ENCODE results near the gene ADAMTSL1.

Gene ADAMTSL1

GRCh38 chr9:18499062-18499461, 25.1 kb downstream of the ADAMTSL1 start:
- no peak for DNase-seq (ENCODE audit: low spot score)

GRCh38 chr9:18499980-18500379, 26.0 kb downstream of the ADAMTSL1 start:
- no peak for DNase-seq (ENCODE audit: low spot score)

- DNase-seq (ENCODE audit: low spot score): no peak
Measured at GRCh38 chr9:18500451-18500850, 26.5 kb downstream of the ADAMTSL1 start.

DNA sequence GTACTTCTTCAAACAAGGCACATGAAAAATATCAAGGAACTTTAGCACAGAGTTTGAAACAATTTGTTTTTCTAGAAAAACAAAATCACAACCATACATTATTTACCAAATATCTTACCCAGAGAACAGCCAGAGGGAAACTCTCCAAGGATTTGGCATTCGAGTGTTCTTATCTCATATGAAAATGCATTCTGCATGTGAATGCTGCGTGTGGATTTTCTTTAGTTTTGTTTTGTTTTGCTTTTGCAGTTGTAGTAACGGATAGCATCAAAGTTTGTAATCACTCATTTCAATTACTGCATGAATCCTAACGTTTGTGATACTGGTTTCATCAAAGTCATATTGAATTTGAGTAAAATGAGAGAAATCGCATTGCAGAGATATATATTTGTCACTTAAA, 28.0 kb downstream of the ADAMTSL1 start:
- DNase-seq (ENCODE audit: low spot score): no peak

GRCh38 chr9:18502546-18502945, 28.6 kb downstream of the ADAMTSL1 start:
- no peak for DNase-seq (ENCODE audit: low spot score)

DNA sequence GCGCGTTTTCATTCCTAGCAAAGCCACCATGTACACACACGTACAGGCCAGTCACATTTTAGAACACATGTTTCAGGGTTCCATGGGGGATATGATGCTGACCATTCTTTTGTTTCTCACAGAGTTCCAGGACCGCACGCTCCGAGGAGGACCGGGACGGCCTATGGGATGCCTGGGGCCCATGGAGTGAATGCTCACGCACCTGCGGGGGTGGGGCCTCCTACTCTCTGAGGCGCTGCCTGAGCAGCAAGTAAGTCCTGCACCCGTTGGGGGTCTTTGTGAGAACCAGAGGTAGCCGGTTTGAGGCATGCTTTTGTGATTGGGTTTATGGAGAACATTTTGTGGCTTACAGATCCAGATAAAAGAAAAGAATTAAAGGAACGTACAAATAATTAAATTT, 30.8 kb downstream of the ADAMTSL1 start:
- DNase-seq (ENCODE audit: low spot score): no peak

GRCh38 chr9:18507151-18507550, 33.2 kb downstream of the ADAMTSL1 start:
- DNase-seq (ENCODE audit: low spot score): no peak

DNA sequence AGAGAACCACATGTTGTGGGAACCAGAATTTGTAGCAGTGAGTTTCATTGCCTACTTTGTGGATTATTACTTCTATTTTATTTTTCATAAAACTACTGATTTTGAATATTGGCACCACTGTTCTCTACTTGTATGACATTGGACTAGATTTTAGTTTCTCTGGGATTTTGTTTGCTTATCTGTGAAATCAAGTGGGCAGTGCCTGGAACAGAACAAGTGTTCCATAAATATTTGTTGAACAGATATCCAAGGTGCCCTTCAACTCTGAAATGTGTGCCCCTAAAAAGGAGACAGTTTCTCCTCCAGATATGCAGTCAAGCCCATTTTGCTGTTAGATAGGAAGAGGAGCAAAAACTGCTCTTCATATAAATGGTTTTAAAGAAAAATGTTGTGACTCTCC, 42.6 kb downstream of the ADAMTSL1 start:
- DNase-seq (ENCODE audit: low spot score): no peak

GRCh38 chr9:18516965-18517364, 43.0 kb downstream of the ADAMTSL1 start:
- DNase-seq (ENCODE audit: low spot score): no peak

DNA sequence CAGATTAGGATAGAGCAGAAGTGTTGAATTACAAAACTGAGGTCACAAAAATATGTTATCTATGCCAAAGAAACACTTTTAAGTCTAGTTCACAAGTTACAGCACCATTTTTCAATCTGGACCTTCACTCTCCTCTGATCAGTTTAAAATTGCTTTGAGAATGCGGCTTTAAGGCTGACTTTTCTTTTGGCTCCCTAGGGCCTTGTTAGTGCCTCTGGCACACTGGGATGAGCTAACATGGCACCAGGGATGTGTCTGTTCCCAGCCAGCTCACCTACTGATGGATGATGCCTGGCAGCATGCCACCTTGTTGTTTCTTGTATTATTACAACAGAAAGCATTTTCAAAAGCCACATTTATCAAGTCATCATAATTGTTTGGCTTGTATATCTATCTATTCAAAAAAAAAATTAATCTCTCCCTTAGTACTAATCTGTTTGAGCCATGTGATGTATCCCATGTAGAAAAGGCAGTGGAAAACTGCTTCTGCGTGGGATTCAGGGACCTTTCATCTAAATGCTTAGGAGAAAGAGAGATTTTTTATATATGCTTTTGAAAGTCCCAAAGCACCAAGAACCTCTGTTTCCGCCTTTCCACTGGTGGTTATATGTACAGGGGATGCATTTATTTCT, 46.6 kb downstream of the ADAMTSL1 start:
- DNase-seq (ENCODE audit: low spot score): no peak

DNA sequence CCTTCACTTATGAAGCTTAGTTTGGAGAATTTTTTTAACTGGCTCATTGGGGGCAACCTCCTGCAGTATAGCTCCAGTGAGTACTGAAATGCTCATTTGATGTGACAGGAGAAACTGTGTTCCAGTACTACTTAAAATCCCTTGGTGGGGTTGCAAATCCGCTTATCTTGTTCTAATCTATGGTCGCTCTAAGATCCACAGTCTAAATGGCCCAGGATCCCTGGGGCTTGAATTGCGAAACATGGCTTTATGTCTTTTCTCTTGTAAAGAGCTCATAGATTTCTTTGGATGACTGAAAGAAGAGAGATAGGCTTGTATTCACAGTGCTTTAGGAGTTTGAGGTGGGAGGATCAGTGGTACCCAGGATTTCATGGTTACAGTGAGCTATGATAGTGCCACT, 52.7 kb downstream of the ADAMTSL1 start:
- DNase-seq (ENCODE audit: low spot score): no peak

DNA sequence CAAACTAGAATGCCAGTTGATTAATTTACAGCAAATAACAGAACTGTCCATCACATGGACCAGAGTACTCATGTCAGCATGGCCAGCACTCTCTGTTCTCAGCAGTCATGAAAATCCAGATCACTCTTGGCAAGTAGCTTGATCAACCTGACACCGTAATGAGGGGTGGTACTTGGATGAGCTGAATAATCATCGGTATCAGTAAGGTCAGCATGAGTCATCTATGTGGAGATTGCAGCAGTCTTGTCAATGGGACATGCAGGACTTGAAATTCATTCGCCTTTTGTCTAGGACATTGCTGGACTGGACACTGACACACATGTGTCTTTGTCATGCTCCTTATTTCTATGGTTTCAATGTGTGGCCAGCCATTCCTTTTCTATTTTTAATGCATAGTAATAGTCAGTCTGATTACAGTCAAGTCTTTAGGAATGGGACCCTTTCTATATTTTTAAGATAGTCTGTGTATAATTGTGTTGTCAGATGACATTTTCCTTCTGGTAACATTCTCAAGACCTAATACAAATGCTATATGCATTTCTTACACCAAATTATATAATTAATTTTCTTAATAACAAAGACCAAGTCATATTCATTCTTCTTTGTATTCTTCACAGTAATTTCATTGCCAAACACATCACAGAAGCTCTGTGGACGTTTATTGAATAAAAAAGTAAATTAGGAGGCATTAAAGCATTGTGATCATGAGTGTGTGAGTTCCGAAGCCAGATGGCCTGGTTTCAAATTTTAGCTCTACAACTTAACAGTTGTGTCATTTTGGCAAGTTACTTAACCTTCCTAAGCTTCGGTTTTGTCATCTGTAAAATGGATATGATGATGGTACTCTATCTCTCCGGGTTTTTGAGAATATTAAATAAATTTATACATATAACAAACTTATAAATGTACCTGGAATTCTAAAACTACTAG, 57.4 kb downstream of the ADAMTSL1 start:
- no peak for DNase-seq (ENCODE audit: low spot score)

GRCh38 chr9:18534611-18535010, 60.7 kb downstream of the ADAMTSL1 start:
- DNase-seq (ENCODE audit: low spot score): no peak

- DNase-seq (ENCODE audit: low spot score): no peak
Measured at GRCh38 chr9:18536554-18536953, 62.6 kb downstream of the ADAMTSL1 start.

- no peak for DNase-seq (ENCODE audit: low spot score)
Measured at GRCh38 chr9:18539203-18539693, 65.3 kb downstream of the ADAMTSL1 start.

- no peak for DNase-seq (ENCODE audit: low spot score)
Measured at GRCh38 chr9:18542837-18543405, 69.0 kb downstream of the ADAMTSL1 start.

DNA sequence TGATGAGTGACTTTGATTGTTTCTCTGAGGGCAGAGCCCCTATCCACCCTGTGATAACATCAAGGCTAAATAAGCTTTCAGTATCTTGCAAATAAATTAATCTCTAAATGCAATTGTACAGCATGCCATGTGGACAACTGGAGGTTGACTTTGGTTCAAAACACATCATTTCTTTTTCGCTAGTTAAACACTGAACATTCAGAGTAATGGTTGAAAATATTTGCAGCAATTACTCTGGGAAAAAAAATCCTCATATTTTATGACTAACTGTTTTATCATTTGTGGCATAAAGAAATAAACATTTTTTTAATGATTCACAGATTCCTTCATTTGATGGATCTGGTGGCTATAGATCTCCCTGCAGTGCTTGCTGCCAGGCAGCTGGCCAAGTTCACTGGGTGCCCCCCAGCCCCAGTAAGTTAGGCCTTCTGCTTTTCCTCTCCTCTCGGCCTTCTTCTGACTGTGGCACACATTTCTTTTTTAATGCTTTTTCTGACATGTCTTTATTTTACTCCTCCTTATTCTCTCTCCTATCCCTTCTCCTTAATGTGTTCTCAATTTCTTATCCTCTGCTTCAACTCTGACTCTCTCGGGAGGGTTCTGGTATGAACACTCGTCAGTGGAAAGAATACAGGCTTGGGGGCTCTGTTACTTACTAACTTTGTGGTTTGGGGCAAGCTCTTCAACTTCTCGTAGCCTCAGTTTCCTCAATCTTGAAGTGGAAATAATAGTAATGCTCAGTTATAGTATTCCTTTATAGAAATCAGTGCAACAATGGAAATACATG, 69.6 kb downstream of the ADAMTSL1 start:
- no peak for DNase-seq (ENCODE audit: low spot score)

- no peak for DNase-seq (ENCODE audit: low spot score)
Measured at GRCh38 chr9:18544456-18544855, 70.5 kb downstream of the ADAMTSL1 start.

- no peak for DNase-seq (ENCODE audit: low spot score)
Measured at GRCh38 chr9:18545636-18546360, 71.8 kb downstream of the ADAMTSL1 start.

GRCh38 chr9:18548456-18548855, 74.5 kb downstream of the ADAMTSL1 start:
- DNase-seq (ENCODE audit: low spot score): no peak

DNA sequence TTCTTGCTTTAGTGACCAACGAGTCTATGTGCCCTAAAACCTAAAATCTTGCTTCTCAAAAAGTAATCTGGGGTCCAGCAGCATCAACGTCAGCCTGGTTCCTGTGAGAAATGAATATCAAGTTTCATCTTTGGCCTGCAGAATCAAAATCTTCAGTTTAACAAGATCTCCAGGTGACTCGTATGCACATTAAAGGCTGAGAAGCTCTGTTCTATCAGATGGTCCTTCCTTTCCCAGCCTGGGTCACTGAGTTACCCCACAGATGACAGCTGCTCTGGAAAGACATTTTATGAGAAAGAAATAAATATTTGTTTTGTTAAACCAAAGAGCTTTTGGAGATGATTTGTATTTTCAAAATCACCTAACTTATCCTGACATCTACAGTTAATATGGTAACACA, 75.8 kb downstream of the ADAMTSL1 start:
- DNase-seq (ENCODE audit: low spot score): no peak
